Thyroid gland (tissue), 4 donors: ENCODE data around the gene SETBP1.

Source experiments
- CTCF ChIP-seq, 6 experiments: fragments of 200-600 bp in 3 of 6; fragments of 450-650 bp in 3 of 6; sonication (generic) in 3 of 6; IDR thresholded peaks; one replicate each; pipeline ENCODE4 v1.5.1; 2016 to 2019; ENCODE audit warnings: antibody characterized with exemption in 6 of 6, mild to moderate bottlenecking in 2 of 6, inconsistent platforms in 1 of 6, moderate library complexity in 1 of 6
- POLR2A ChIP-seq, 2 donors: fragments of 450-650 bp; IDR thresholded peaks; one replicate each; pipeline ENCODE4 v1.6.1; 2017; ENCODE audit warnings: antibody characterized with exemption in 2 of 2, mild to moderate bottlenecking in 2 of 2, moderate library complexity in 1 of 2

- TF ChIP-seq CTCF (IDR thresholded peaks at IDR 0.05) (no peak), POLR2A (IDR thresholded peaks at IDR 0.05) (no peak)
These were observed 62.1 kb downstream of the SETBP1 start for GRCh38 chr18:44742718-44743311.
